Mesothelial cell of epicardium (in vitro differentiated cells): Measurements from ENCODE around the gene CEP85. TPM values are rescaled to one million over a fixed set of nuclear protein-coding genes. Genes with fewer than 3 reads are reported as not detected.
A peak's percentile ranks its signal among the peaks of the same experiment; 100 is the strongest.

ENCODE experiments used
- DNase-seq, 2 experiments: peaks; one replicate each; pipeline ENCODE4 v3.0.0; 2021; ENCODE audit warnings: low spot score in 2 of 2; ENCODE audit not compliant: unreplicated experiment in 2 of 2
- H3K27ac Mint-ChIP-seq: 2 replicates; pipeline ENCODE4 v1.8.0; 2021; ENCODE audit warnings: mixed read lengths
- H3K27me3 Mint-ChIP-seq: 2 replicates; pipeline ENCODE4 v1.8.0; 2021; ENCODE audit warnings: low read depth, mixed read lengths
- H3K36me3 Mint-ChIP-seq: 2 replicates; pipeline ENCODE4 v1.8.0; 2021; ENCODE audit warnings: mixed read lengths
- H3K4me1 Mint-ChIP-seq: 2 replicates; pipeline ENCODE4 v1.8.0; 2021; ENCODE audit warnings: mixed read lengths
- H3K4me3 Mint-ChIP-seq: 2 replicates; pipeline ENCODE4 v1.8.0; 2021; ENCODE audit warnings: mild to moderate bottlenecking, moderate library complexity, mixed read lengths
- H3K9me3 Mint-ChIP-seq: 2 replicates; pipeline ENCODE4 v1.8.0; 2021; ENCODE audit warnings: mixed read lengths
- total RNA-seq: library from RNA; stranded (reverse); gene quantifications from 3 replicates; pipeline ENCODE4 v1.2.1, GENCODE V29; 2021
- TF ChIP-seq, protein P1 (sequence below): fragments of 200-600 bp; sonication (generic); IDR thresholded peaks from one replicate; pipeline ENCODE4 v1.5.0; 2021; ENCODE audit warnings: antibody characterized with exemption; ENCODE audit not compliant: unreplicated experiment

Gene CEP85
- total RNA-seq, 1 donor from 2014 or later, result 20.3 TPM

DNA sequence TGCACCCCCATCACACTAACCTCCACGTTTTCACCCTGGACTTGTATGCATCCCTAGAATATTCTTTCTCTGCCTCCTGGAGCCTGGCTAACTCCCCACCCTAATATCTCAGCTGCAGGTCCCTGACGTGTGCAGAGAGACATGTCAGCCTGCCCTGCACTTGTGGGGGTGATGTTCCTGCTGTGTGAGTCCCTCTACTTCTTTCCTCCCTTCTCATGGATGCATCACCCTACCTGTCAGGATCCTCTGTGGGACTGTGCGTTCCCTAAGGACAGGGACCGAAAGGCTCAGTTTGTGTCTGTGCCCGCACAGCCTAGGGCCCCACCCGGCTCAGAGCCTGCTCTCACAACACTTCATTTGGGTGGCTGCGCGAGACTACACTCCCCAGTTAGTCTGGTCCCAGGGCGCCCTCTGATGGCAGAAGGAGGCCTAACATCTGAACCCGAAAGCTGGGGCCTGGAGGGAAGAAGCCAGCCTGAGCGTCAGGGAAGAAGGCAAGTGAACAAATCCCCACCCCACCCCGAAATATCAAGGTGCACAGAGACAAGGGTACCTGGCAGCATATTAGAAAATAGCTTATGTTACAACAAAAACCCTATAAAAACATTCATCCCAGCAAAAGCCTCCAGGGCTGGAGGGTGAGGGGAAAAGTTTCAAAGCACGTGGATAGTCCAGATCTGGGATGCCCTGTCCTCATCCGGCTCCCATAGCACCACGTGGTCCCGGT, 87.5 kb downstream of the CEP85 start:
- TF ChIP-seq, protein P1, sequence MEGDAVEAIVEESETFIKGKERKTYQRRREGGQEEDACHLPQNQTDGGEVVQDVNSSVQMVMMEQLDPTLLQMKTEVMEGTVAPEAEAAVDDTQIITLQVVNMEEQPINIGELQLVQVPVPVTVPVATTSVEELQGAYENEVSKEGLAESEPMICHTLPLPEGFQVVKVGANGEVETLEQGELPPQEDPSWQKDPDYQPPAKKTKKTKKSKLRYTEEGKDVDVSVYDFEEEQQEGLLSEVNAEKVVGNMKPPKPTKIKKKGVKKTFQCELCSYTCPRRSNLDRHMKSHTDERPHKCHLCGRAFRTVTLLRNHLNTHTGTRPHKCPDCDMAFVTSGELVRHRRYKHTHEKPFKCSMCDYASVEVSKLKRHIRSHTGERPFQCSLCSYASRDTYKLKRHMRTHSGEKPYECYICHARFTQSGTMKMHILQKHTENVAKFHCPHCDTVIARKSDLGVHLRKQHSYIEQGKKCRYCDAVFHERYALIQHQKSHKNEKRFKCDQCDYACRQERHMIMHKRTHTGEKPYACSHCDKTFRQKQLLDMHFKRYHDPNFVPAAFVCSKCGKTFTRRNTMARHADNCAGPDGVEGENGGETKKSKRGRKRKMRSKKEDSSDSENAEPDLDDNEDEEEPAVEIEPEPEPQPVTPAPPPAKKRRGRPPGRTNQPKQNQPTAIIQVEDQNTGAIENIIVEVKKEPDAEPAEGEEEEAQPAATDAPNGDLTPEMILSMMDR, result peak; percentile 62
- Mint-ChIP-seq H3K27me3 (no peaks in the 10 kb centered on the region), H3K27ac (no peak overlapping the region), H3K36me3 (peaks cover 9% of the 10 kb centered on the region), H3K4me1 (peaks cover 14% of the 10 kb centered on the region), H3K4me3 (no peak overlapping the region), H3K9me3 (no peaks in the 10 kb centered on the region)
- DNase-seq, result peak; percentile 68 to 95

DNA sequence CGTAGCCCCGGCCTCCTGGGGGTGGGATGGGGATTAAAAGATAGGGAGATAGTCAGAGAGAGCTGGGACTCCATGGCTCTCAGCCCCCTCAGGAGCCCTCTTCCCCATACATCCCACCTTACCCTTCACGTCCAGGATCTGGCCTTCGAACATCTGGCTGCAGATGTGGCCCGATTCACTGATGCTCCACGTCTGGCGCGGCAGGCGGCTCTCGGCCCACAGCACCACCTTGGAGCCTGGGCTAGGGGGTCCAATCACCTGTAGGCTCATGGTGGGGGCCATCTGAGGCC, 88.0 kb downstream of the CEP85 start:
- no peaks in the 10 kb centered on the region for H3K9me3 Mint-ChIP-seq
- peaks cover 14% of the 10 kb centered on the region for H3K4me1 Mint-ChIP-seq

DNA sequence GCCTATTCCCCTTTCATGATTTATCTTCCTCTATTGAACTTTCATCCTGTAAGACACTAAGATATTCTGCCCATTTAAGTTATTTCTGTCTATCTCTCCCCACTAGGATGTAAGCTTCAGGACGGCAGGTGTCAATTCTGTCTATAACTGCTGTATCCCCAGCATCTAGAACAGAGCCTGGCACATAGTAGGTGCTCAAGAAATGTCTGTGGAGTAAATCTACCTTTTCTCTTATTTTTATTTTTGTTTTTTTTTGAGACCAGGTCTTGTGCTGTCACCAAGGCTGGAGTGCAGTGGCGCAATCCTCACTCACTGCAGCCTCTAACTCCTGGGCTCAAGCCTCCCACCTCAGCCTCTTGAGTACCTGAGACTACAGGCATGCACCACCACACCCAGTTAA, 89.4 kb downstream of the CEP85 start:
- Mint-ChIP-seq H3K4me1 (peaks cover 6% of the 10 kb centered on the region), H3K4me3 (no peak overlapping the region), H3K27ac (no peak overlapping the region), H3K36me3 (peaks cover 9% of the 10 kb centered on the region), H3K9me3 (no peaks in the 10 kb centered on the region), H3K27me3 (no peaks in the 10 kb centered on the region)
- TF ChIP-seq, protein P1, result no peak
- no peak for DNase-seq

More for the DNA sequence above, 88.0 kb downstream of the CEP85 start:
- H3K4me3 Mint-ChIP-seq, result no peak overlapping the region
- no peak for DNase-seq
- no peak overlapping the region for H3K27ac Mint-ChIP-seq
- H3K36me3 Mint-ChIP-seq, result peaks cover 9% of the 10 kb centered on the region
- TF ChIP-seq, protein P1, result no peak
- H3K27me3 Mint-ChIP-seq, result no peaks in the 10 kb centered on the region

DNA sequence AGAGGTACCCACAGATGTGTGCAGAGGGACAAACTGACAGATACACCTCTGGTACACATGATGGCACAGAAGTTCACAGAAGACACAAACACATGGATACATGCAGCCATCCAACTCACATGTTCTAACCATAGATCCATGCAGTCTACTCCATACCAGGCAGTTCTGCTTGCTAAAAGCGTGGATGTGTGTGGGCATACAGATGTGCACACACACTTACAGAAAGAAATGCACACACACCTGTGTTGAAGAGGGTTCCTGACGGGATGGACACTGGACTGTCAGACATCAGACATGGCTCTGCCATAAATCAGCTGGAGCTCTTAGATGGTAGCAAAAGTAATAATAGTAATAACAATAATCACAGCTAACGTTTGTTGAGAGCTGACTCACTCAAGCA, 90.5 kb downstream of the CEP85 start:
- no peak overlapping the region for H3K4me3 Mint-ChIP-seq
- DNase-seq, result no peak
- no peaks in the 10 kb centered on the region for H3K9me3 Mint-ChIP-seq
- H3K4me1 Mint-ChIP-seq, result peaks cover 6% of the 10 kb centered on the region
- TF ChIP-seq, protein P1, result no peak
- H3K36me3 Mint-ChIP-seq, result peaks cover 9% of the 10 kb centered on the region
- H3K27ac Mint-ChIP-seq, result no peak overlapping the region
- H3K27me3 Mint-ChIP-seq, result no peaks in the 10 kb centered on the region

DNA sequence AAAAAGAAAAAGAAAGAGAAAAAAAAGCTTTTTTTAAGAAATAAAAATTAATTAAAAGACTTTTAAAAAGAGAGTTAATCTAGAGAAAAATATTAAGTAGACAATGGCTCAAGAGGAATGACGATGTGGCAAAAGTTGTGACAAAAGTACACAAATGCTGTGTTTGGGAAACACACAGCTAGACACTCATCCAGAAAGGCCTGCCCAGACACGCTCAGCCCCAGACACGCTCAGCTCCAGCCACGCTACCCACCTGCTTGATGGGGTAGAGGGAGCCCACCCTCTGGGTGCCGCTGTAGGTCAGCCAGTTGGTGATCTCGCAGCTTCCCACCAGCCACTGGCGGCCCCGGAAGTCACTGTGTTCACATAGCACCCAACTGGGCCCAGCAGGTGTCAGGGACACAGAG, 94.0 kb downstream of the CEP85 start:
- peaks cover 5% of the 10 kb centered on the region for H3K36me3 Mint-ChIP-seq
- H3K27ac Mint-ChIP-seq, result peak overlapping the region; percentile 71
- TF ChIP-seq, protein P1, result no peak
- no peaks in the 10 kb centered on the region for H3K27me3 Mint-ChIP-seq
- no peak overlapping the region for H3K4me3 Mint-ChIP-seq
- peaks cover 3% of the 10 kb centered on the region for H3K4me1 Mint-ChIP-seq
- DNase-seq, result no peak
- no peaks in the 10 kb centered on the region for H3K9me3 Mint-ChIP-seq

Other genes with a start within 250 kb of the CEP85 start
- 8.7 to 9.9 TPM (median 9.1 TPM) in 3 replicates for gene PAFAH2, start 236.1 kb upstream of the CEP85 start, total RNA-seq
- gene EXTL1, start 212.4 kb upstream of the CEP85 start, total RNA-seq, result 6.9 to 8.2 TPM (median 7.1 TPM) in 3 replicates
- 9.2 to 10.7 TPM (median 10.3 TPM) in 3 replicates for gene SLC30A2, start 188.1 kb upstream of the CEP85 start, total RNA-seq
- 1.4 to 1.9 TPM (median 1.7 TPM) in 3 replicates for gene TRIM63, start 166.6 kb upstream of the CEP85 start, total RNA-seq
- 18.3 to 19.4 TPM (median 19.1 TPM) in 3 replicates for gene PDIK1L, start 122.4 kb upstream of the CEP85 start, total RNA-seq
- gene FAM110D, start 75.1 kb upstream of the CEP85 start, total RNA-seq, result 0.58 to 0.84 TPM (median 0.69 TPM) in 3 replicates
- not detected in 3 replicates for gene C1orf232, start 65.2 kb upstream of the CEP85 start, total RNA-seq
- gene ZNF593, start 64.3 kb upstream of the CEP85 start, total RNA-seq, result 27.1 to 28.7 TPM (median 28.6 TPM) in 3 replicates
- gene ZNF593OS, start 62.4 kb upstream of the CEP85 start, total RNA-seq, result not detected in 3 replicates
- gene CNKSR1, start 56.7 kb upstream of the CEP85 start, total RNA-seq, result 50.2 to 53.9 TPM (median 52.2 TPM) in 3 replicates
- 0.27 to 0.38 TPM (median 0.29 TPM) in 3 replicates for gene CATSPER4, start 43.6 kb upstream of the CEP85 start, total RNA-seq
- gene SH3BGRL3, start 45.9 kb downstream of the CEP85 start, total RNA-seq, result 35.6 to 37.4 TPM (median 36.3 TPM) in 3 replicates
- 28.3 to 29.6 TPM (median 29.6 TPM) in 3 replicates for gene UBXN11, start 72.4 kb downstream of the CEP85 start, total RNA-seq
- gene CD52, start 83.8 kb downstream of the CEP85 start, total RNA-seq, result 1.1 to 1.9 TPM (median 1.6 TPM) in 3 replicates
- gene CRYBG2, start 119.9 kb downstream of the CEP85 start, total RNA-seq, result 9.4 to 10.9 TPM (median 10.3 TPM) in 3 replicates
- gene ZNF683, start 138.6 kb downstream of the CEP85 start, total RNA-seq, result not detected in 3 replicates
- gene LIN28A, start 176.6 kb downstream of the CEP85 start, total RNA-seq, result 0.09 TPM in 1 of 3 replicates, not detected in the others
- gene DHDDS, start 198.1 kb downstream of the CEP85 start, total RNA-seq, result 47.5 to 52.0 TPM (median 49.5 TPM) in 3 replicates
- 466 to 497 TPM (median 481 TPM) in 3 replicates for gene HMGN2, start 238.2 kb downstream of the CEP85 start, total RNA-seq